ENCODE results near the gene MORF4L2. TPM values are rescaled to one million over a fixed set of nuclear protein-coding genes. Genes with fewer than 3 reads are reported as not detected.

The MORF4L2 gene
- total and polyA plus RNA-seq, 9 of the 15 experiments (the other 6 are each of a cell fraction or from before 2014, with no cell fraction given): 324 to 781 (median 420) TPM

- POLR2A ChIA-PET: interaction anchor here (1.0 to 1.3 kb wide), 2 partner anchors 14 to 56 kb away, joined by 3 to 4 read pairs; no protein-coding TSS in a partner anchor
- 14% methylated on average over 22 of the region's 49 CpGs for WGBS (ENCODE audit: insufficient coverage, low coverage, missing lambda C conversion rate)
- FAIRE-seq: peak; percentile 77
- TF ChIP-seq HNRNPUL1 (IDR thresholded peaks at IDR 0.05; ENCODE audit: low read length) (no peak), NCOA1 (IDR thresholded peaks at IDR 0.05; ENCODE audit: low read depth) (no peak), TCF7 (IDR thresholded peaks at IDR 0.05; ENCODE audit: borderline replicate concordance) (no peak), L3MBTL2 (IDR thresholded peaks at IDR 0.05) (peak; percentile 14; the same call in 1 of the 2 replicates), ZNF263 (CRISPR knock-in tag; IDR thresholded peaks at IDR 0.05; ENCODE audit: borderline replicate concordance) (peak; percentile 92), POLR2A (conservative IDR thresholded peaks at IDR 0.05) (peak; percentile 37; the same call in 1 of the 2 replicates), MAZ (CRISPR knock-in tag; conservative IDR thresholded peaks at IDR 0.05 in 1 of 2, IDR thresholded peaks at IDR 0.05 in 1 of 2) (0 out of 4 replicates have a peak, but pooled peaks of 1 of the 2 experiments have one; percentile 33), BCL6 (CRISPR knock-in tag; IDR thresholded peaks at IDR 0.05) (no peak), CTBP1 (IDR thresholded peaks at IDR 0.05; ENCODE audit: borderline replicate concordance) (0 out of 2 replicates have a peak, but pooled peaks have one; percentile 26), BMI1 (IDR thresholded peaks at IDR 0.05; ENCODE audit: low read length) (no peak), SMARCE1 (IDR thresholded peaks at IDR 0.05) (0 out of 2 replicates have a peak, but pooled peaks have one; percentile 20), POLR2G (IDR thresholded peaks at IDR 0.05; ENCODE audit: low read depth, low read length) (peak; percentile 69)
- TF ChIP-seq, protein P1, sequence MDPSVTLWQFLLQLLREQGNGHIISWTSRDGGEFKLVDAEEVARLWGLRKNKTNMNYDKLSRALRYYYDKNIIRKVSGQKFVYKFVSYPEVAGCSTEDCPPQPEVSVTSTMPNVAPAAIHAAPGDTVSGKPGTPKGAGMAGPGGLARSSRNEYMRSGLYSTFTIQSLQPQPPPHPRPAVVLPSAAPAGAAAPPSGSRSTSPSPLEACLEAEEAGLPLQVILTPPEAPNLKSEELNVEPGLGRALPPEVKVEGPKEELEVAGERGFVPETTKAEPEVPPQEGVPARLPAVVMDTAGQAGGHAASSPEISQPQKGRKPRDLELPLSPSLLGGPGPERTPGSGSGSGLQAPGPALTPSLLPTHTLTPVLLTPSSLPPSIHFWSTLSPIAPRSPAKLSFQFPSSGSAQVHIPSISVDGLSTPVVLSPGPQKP (CRISPR knock-in tag; IDR thresholded peaks at IDR 0.05): no peak
- TF ChIP-seq, protein P2, sequence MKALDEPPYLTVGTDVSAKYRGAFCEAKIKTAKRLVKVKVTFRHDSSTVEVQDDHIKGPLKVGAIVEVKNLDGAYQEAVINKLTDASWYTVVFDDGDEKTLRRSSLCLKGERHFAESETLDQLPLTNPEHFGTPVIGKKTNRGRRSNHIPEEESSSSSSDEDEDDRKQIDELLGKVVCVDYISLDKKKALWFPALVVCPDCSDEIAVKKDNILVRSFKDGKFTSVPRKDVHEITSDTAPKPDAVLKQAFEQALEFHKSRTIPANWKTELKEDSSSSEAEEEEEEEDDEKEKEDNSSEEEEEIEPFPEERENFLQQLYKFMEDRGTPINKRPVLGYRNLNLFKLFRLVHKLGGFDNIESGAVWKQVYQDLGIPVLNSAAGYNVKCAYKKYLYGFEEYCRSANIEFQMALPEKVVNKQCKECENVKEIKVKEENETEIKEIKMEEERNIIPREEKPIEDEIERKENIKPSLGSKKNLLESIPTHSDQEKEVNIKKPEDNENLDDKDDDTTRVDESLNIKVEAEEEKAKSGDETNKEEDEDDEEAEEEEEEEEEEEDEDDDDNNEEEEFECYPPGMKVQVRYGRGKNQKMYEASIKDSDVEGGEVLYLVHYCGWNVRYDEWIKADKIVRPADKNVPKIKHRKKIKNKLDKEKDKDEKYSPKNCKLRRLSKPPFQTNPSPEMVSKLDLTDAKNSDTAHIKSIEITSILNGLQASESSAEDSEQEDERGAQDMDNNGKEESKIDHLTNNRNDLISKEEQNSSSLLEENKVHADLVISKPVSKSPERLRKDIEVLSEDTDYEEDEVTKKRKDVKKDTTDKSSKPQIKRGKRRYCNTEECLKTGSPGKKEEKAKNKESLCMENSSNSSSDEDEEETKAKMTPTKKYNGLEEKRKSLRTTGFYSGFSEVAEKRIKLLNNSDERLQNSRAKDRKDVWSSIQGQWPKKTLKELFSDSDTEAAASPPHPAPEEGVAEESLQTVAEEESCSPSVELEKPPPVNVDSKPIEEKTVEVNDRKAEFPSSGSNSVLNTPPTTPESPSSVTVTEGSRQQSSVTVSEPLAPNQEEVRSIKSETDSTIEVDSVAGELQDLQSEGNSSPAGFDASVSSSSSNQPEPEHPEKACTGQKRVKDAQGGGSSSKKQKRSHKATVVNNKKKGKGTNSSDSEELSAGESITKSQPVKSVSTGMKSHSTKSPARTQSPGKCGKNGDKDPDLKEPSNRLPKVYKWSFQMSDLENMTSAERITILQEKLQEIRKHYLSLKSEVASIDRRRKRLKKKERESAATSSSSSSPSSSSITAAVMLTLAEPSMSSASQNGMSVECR (CRISPR knock-in tag; IDR thresholded peaks at IDR 0.05): 0 out of 2 replicates have a peak, but pooled peaks have one; percentile 31
Observed at GRCh38 chrX:103629318-103630170, 57.0 kb downstream of the MORF4L2 start.

More at GRCh38 chrX:103629318-103630170, 57.0 kb downstream of the MORF4L2 start:
- H3K9me3 ChIP-seq (replicated peaks; ENCODE audit: control insufficient read depth, insufficient read depth, low read depth, low read length): no peaks in the 10 kb centered on the region
- H3K9ac ChIP-seq (ENCODE audit: insufficient read depth in 1 of 2, low read depth in 2 of 2, low read length in 2 of 2): peak overlapping the region; percentile 39 to 70; a peak in 3 of 4 replicates
- H3K4me2 ChIP-seq (ENCODE audit: insufficient read depth, low read length): peak overlapping the region; percentile 73
- peak overlapping the region; percentile 19; the same call in 2 of the 3 replicates for H3K27ac ChIP-seq (ENCODE audit: extremely low read depth, low read depth, low read length)
- intact Hi-C loops (cut with micrococcal nuclease) (no loop called here), in situ Hi-C loops (cut with MboI) (no loop called here)
- ATAC-seq (peak; percentile 90), DNase-seq (ENCODE audit: extremely low read depth in 1 of 4, low spot score in 3 of 4) (peak; percentile 28 to 67 (median 32))
- peak overlapping the region; percentile 45 for H3K4me3 ChIP-seq
- H3K4me1 ChIP-seq (replicated peaks in 1 of 2; ENCODE audit: control insufficient read depth in 2 of 2, insufficient read depth in 2 of 2, low read length in 2 of 2): peaks cover 0 to 5% of the 10 kb centered on the region in 2 experiments; a peak in 3 of 5 replicates
- no peaks in the 10 kb centered on the region for H3K79me2 ChIP-seq (ENCODE audit: control insufficient read depth, insufficient read depth, low read length)
- H3K9me1 ChIP-seq (ENCODE audit: control insufficient read depth, insufficient read depth, low read length): no peaks in the 10 kb centered on the region
- CTCF ChIA-PET (ENCODE audit: low intra/inter-chr PET ratio): interaction anchor here (0.6 to 1.2 kb wide), 2 partner anchors 73 to 96 kb away, joined by 4 to 7 read pairs; no protein-coding TSS in a partner anchor
- no peaks in the 10 kb centered on the region for H4K20me1 ChIP-seq (replicated peaks; ENCODE audit: control insufficient read depth, insufficient read depth, low read length)
- no TSS peak for BruUV-seq (replicated peaks)
- H3K27me3 ChIP-seq (ENCODE audit: control insufficient read depth in 2 of 2, insufficient read depth in 2 of 2, low read length in 2 of 2): no peaks in the 10 kb centered on the region
- H2AFZ ChIP-seq (ENCODE audit: low read depth, low read length): peak overlapping the region; percentile 82
- H3K36me3 ChIP-seq (ENCODE audit: control insufficient read depth, insufficient read depth, low read length): no peaks in the 10 kb centered on the region

All from K562 (cell line).